ENCODE data around the gene ALDH1L1.

ALDH1L1 gene

DNA sequence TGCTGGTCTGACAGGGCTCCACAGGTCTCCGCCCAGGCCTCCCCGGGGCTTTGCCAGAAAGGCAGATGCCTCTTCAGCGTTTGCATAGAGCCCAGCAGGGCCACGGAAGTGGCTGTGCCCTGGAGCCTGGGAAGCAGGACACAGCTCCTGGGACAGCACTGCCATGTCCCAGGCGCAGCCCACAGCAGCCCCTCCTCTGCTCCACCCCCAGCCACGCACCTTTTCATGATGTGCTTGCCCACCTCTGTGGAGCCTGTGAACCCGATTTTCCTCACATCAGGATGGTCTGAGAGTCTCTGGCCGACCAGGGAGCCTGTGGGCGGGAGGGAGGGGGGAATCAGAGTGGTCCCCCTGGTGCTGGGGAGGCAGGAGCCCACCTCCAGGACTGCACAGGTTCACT, 62.6 kb downstream of the ALDH1L1 start:
- DNase-seq: no peak

DNA sequence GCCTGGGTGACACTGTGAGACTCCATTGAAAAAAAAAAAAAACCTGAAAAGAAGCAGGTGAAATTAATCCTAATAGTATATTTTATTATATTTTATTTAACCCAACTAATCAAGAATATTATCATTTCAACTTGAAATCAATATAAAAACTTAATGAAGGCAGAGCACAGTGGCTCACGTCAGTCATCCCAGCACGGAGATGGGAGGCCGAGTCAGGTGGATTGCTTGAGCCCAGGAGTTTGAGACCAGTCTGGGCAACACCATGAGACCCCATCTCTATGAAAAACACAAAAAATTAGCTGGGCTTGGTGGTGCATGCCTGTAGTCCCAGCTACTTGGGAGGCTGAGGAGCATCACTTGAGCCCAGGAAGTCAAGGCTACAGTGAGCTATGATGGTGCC, 63.2 kb downstream of the ALDH1L1 start:
- no peak for DNase-seq

DNA sequence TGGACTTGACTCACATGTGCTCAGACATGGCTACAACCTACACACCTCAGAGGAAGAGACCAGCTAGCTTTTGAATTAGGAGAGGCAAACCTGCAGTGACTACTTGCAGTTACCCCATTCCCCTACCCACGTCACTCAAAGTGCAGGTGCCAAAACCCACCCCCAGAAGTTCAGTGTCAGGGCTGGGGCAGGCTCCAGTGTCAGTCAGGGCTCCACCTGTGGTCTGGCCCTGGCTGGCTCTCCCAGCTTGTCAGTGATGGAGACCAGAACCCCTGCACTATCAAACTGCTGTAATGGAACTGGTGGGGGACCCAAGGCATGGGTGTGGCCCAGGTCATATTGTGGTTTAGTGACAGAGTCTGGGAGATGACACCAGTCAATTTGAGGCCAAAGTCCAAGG, 63.9 kb downstream of the ALDH1L1 start:
- no peak for DNase-seq

- no peak for DNase-seq
Observed at GRCh38 chr3:126114443-126115386, 65.7 kb downstream of the ALDH1L1 start.

DNA sequence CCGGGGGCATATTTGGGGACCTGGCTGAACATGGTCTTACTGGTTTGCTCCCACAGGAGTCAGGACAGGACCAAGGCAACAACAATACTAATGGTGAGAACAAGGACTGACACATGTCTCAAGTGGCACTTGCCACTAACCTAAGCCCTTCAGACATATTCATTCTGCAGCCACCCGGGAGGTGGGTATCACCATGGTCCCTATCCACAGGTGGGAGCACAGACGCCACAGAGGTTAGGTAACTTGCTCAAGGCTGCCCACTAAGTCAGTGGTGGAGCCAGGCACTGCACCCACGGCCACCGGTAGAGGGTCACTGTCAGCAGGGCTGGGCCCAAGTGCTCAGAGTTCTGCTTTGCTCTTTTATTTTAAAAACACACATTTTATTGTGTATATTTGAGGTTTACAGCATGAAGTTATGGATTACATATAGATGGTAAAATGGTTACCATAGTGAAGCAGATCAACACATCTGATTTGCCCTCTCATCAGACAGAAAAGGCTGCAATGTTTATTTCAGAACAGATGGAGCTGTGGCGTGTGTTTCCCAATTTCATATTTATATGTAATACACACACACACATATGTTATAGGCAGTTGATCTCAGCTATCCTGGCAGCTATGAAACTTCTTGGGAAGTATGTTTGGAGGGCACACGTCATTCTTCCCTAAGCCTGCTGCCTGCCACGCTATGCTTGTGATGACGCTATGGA, 66.5 kb downstream of the ALDH1L1 start:
- no peak for DNase-seq

GRCh38 chr3:126113238-126113555, 67.2 kb downstream of the ALDH1L1 start:
- DNase-seq: no peak

- no peak for DNase-seq
Observed at GRCh38 chr3:126112531-126113237, 67.7 kb downstream of the ALDH1L1 start.

DNA sequence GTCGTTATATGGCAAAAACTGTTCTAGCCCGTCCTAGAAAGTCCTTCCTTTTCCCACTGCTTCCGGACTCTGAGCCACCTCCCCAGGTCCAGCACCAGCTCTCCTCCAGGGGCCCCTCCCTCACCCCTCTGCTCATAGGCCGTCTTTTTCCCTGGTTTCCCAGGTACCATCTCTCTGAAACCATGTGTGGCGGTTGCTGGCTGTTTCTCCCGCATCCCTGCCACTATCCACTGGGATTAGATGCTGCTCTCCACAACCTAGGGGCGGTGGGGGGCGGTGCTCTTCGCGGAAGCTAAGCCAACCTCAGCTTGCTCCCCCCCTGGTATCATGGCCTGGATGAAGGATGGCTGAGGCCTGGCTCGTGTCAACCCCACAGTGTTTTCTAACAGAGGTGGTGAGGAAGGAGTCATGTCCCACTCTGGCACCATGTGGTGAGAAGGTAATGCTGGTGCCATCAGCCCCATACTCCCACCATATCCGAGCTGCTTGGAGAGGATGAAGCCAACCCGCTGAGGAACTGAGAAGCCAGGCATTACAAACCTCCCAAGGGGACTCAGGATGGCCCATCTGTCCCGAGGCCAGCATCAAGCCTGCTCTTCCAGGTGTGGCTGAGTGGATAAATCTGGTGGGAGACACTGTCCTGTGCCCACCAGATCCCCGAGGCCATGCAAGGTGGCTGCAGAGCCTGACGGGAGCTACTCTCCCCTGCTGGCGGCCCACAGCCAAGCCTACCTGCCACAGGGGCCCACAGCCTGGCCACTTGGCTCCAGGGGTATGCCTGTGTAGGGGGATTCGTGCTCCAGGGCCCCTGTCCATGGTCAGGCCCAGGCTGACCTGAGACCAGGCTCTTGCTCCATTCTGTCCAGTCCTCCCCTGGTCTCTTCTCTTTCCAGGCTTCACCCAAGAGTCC, 68.6 kb downstream of the ALDH1L1 start:
- DNase-seq: no peak

DNA sequence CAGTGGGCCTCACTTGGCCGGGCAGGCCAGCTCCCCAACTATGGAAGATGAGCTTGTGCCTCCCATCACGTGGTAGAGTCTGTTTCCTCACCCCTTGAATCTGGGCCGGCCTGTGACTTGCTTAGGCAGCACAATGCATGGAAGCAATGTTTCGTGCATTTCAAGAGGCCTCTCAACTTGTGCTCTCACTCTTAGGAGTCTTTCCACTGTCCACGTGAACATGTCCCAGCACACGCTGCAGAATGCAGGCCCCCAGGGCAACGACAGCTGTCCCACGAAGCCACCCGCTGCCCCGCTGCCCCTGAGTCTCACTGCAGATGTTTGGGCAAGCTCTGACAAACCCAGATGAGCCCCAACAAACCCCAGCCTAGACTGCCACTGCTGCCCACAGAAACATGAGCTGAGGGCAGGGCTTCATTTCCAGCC, 69.2 kb downstream of the ALDH1L1 start:
- no peak for DNase-seq

DNA sequence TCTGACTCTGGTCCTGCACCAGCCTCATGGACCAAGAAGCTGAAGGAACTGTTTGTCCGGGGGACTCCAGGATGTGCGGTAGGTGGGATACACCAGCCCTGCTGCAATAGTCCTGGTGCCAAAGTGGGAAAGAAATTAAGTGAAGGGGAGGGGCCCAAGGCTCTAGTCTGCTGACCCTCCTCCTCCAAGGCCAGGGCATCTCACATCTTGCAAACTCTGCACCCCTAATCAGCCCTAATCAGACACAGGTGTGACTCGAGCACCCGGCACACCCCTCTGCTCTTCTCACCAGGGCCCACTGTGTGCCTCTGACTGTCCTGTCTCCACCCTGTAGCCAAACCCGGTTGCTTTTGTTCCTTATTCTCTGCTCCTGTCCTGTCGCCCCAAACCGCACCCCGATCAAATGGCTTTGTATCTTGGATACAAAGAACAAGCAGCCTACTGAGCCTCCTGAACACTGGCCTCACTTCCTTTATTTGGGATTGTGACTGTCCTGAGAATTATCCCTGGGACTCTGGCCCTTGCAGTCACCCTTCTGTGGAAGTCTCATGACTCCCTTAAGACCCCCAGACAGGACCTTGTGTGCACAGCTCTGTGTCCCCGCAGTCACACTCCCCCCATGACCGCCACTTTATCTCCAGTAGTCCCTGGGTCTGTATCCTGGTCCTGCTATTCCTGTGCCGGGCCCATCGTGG, 69.8 kb downstream of the ALDH1L1 start:
- DNase-seq: no peak

DNA sequence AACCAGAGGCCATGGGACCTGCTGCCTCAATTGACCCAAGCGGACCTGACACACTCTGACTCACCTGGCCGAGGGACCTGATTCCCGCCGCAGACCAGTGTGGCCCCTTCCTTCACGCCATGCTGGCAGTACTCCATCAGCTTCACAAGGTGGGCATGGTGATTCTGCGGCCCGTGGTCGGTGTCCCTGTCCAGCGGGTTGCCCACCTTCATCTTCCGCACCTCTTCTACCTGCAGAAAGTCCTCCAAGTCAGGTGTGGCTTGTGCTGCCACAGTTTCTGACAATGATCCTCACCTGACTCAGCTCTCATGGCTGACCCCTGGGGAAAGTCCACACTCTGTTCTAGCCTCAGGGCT, 70.5 kb downstream of the ALDH1L1 start:
- no peak for DNase-seq

GRCh38 chr3:126109146-126109879, 71.1 kb downstream of the ALDH1L1 start:
- no peak for DNase-seq

DNA sequence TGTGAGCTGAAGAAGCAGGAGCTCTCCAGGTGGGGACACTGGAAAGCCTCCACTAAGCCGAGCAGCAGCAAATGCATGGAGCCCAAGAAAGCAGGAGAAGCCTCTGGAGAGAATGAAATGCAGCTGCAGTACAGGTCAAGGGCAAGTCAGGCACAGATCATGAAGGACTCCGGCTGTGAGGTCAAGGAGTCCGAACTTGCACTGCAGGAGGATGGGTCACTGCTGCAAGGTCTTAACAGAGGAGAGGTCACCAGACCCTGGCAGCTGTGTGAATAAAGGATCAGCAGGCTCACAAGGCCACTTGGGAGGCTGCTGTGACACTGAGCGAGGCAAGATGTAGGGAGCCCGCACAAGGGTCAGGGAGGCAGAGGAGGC, 71.7 kb downstream of the ALDH1L1 start:
- DNase-seq: no peak

DNA sequence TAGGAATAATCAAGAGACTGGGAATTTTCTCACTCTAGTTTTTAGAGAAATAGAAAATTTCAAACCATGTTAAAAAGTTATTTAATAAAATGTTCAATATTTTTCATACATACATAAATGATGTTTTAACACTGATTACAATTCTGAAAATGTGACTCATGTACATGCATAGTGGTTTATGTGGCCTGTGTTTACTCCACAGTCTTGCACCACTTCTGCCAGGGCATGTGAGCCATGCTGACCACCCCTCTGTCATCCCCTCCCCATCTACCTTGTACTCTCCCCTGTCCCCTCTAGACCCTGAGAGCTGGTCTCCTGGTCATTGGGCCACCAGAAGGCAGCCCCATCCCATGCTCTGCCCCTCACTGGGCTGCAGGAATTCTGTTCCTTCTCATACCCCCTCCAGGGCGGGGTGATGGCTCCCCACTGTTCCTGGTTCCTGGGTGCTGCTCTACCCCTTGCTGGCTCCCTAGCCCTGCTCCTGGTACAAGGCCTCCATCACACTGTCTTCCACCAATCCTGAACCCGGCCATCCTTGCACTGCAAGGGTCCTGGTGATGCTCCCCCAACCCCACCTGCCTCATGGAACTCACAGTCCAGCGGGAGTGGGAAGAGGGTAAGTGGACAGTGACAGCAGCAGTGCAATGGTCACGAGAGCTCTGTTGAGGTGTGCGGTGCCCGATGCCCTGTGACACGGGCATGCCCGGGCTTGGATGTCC, 72.3 kb downstream of the ALDH1L1 start:
- no peak for DNase-seq

DNA sequence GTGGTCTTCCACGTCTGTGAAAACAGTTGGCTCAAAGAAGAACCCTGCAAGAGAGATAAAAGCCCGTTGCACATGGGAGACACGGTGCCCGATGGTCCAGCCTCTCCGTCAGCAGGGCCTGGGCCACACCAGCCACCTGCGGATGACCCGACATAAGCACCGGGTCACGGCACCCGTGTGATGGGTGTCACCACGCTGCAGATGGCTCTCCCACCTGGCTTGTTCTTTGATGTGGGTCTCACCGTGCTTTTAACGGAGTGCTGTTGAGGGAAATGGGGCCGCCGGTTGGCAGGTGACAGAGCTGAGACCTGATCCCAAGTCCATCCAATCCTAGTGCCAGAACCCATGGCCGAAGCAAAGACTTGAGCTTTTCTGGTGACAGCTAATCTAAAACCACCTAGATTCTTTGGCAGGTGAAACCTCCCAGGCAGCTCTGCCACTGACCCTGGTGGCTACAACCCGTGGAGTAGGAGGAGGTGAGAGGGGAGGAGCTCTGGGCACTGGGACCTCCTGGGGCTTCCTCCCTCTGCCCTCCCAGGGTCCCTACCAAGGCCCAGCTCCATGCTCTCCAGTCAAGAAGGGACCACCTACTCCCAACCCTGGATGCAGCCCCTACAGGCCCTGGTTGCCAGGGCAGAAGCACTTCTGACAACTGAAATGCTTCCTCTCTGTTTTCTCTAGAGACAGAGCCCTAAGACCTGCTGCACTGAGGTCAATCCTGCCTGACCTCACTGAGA, 73.0 kb downstream of the ALDH1L1 start:
- no peak for DNase-seq

DNA sequence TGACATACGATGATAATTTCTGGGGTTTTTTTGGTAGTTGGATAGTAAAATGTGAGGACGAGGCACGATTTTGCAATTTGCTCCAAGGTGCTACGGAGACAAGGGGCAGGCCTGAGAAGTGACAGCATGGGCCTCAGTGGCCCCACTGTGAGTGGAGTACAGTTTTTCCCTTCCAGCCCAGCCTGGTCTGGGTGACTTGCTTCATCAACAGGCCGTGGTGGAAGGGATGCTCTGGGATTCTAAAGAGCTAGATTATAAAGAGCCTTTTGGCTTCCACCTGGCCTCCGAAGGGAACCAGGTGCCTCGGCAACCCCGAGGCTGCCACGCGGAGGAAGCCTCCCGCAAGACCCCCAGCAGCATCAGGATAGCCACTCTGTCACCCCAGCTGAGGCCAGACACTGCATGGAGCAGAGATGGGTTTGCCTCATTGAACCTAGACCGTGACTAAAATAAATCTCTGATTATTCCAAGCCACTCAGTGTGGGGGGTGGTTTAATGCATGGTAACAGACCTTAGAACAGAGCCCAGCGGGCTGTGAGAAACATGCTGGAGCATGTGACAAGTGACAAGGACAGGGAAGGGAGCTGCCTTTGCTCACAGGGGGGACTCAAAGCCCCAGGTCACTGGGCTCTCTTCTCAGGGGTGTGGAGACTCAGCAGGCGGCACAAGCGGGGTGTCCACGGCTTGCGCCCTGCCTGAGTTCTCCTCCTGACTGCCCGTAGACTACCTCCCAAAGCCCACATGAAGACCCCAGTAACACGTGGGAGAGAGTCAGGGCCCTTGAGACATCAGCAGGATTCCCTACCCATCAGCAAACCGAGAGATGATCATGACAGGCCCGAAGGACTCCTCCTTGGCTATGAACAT, 73.8 kb downstream of the ALDH1L1 start:
- DNase-seq: no peak

DNA sequence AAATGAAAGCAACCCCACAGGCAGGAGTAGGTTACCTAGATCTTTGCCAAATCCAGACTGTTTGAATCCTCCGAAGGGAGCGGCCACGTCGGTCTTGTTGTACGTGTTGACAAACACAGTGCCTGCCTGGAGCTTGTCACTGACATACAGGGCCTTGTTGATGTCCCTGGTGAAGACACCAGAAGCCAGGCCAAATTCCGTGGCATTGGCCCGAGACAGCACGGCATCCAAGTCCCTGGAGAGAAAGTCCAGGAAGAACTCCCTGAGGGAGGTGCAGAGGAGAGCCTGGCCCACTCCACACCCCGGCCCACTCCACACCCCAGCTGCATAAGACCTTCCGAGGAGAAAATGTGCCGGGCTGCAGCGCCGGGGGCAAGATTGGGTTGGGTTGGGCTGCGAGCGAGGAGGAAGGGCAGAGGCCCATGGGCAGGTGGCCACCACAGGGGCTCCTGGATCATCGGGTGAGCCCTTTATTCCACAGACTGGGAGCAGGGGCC, 74.6 kb downstream of the ALDH1L1 start:
- DNase-seq: no peak

- no peak for DNase-seq
Observed at GRCh38 chr3:126104742-126105605, 75.4 kb downstream of the ALDH1L1 start.

All from NCI-H2081 (cell line).